Activated CD8-positive, alpha-beta T cell treated with anti-CD3 and anti-CD28 coated beads for 36 hours (primary cell): ENCODE data around the gene H2AZ2. TPM values are rescaled to one million over a fixed set of nuclear protein-coding genes. Genes with fewer than 3 reads are reported as not detected.

Experiments
- ATAC-seq: fragments of 200-7000 bp; cut with Tn5 transposase; one replicate; pipeline ENCODE4 v1.10.0; 2021; ENCODE audit warnings: mild to moderate bottlenecking, moderate library complexity
- CTCF ChIA-PET: fragments of 350-600 bp; sonication (Branson Sonifier 250); formaldehyde crosslinking; loops from one replicate; lab custom pipeline; 2021; ENCODE audit warnings: antibody characterized with exemption; lab: Charles Lee
- POLR2A ChIA-PET: fragments of 350-600 bp; sonication (Branson Sonifier 250); formaldehyde crosslinking; loops from one replicate; lab custom pipeline; 2021; ENCODE audit warnings: antibody characterized with exemption; lab: Charles Lee
- DNase-seq: peaks from one replicate; pipeline ENCODE4 v3.0.0-alpha.2; 2020
- H3K27ac Mint-ChIP-seq: one replicate; pipeline ENCODE4 v1.8.0; 2021; ENCODE audit warnings: mild to moderate bottlenecking, mixed read lengths
- H3K27me3 Mint-ChIP-seq: one replicate; pipeline ENCODE4 v1.8.0; 2021; ENCODE audit warnings: mixed read lengths
- H3K36me3 Mint-ChIP-seq: one replicate; pipeline ENCODE4 v1.8.0; 2021; ENCODE audit warnings: low read depth, mixed read lengths
- H3K4me1 Mint-ChIP-seq: one replicate; pipeline ENCODE4 v1.8.0; 2021; ENCODE audit warnings: low read depth, mixed read lengths
- H3K4me3 Mint-ChIP-seq: one replicate; pipeline ENCODE4 v1.8.0; 2021; ENCODE audit warnings: mild to moderate bottlenecking, moderate library complexity, mixed read lengths
- H3K9me3 Mint-ChIP-seq: one replicate; pipeline ENCODE4 v1.8.0; 2021; ENCODE audit warnings: mixed read lengths
- intact Hi-C: fragments of 100-400 bp; cut with micrococcal nuclease; formaldehyde crosslinking; loops from one replicate; pipeline ENCODE4 v1.10.0; 2022
- total RNA-seq, 2 experiments: library from RNA; stranded (reverse); gene quantifications; one replicate each; pipeline ENCODE4 v1.2.3, GENCODE V29; 2021
- TF ChIP-seq, protein P1 (sequence below): fragments of 200-600 bp; IDR thresholded peaks from one replicate; pipeline ENCODE4 v1.8.0; 2022; ENCODE audit warnings: antibody characterized with exemption, mild to moderate bottlenecking

The H2AZ2 gene
- total RNA-seq, 2 experiments from 2014 or later = 242 to 271 TPM

DNA sequence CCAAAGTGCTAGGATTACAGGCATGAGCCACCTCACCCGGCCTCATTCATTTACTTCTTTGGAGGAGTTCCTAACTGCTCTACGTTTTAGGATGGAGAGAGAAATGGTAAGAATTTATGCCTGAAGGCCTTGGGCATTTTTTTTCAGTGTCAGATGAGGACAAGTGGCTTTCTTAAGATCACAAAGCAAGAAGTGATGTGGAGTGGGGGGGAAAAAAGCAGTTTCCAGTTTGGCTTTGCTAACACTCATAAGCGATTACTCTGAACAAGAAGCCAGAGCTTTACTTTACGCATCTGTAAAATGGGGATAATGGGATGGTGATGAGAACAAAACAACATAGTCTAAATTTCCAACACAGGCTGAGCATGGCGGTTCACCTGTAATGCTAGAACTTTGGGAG, 54.0 kb downstream of the H2AZ2 start:
- POLR2A ChIA-PET = interaction anchor here (1.1 to 1.6 kb wide), 2 partner anchors 45 to 303 kb away, joined by 3 to 4 read pairs; no protein-coding TSS in a partner anchor
- Mint-ChIP-seq H3K9me3 (no peaks in the 10 kb centered on the region), H3K27ac (no peak overlapping the region), H3K4me1 (peaks cover 6% of the 10 kb centered on the region), H3K4me3 (no peak overlapping the region), H3K27me3 (no peaks in the 10 kb centered on the region), H3K36me3 (peaks cover 23% of the 10 kb centered on the region)
- CTCF ChIA-PET = no interaction called here
- ATAC-seq (no peak), DNase-seq (no peak)
- intact Hi-C loops = no loop called here
- TF ChIP-seq, protein P1, sequence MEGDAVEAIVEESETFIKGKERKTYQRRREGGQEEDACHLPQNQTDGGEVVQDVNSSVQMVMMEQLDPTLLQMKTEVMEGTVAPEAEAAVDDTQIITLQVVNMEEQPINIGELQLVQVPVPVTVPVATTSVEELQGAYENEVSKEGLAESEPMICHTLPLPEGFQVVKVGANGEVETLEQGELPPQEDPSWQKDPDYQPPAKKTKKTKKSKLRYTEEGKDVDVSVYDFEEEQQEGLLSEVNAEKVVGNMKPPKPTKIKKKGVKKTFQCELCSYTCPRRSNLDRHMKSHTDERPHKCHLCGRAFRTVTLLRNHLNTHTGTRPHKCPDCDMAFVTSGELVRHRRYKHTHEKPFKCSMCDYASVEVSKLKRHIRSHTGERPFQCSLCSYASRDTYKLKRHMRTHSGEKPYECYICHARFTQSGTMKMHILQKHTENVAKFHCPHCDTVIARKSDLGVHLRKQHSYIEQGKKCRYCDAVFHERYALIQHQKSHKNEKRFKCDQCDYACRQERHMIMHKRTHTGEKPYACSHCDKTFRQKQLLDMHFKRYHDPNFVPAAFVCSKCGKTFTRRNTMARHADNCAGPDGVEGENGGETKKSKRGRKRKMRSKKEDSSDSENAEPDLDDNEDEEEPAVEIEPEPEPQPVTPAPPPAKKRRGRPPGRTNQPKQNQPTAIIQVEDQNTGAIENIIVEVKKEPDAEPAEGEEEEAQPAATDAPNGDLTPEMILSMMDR = no peak

GRCh38 chr7:44791278-44792219, 56.3 kb downstream of the H2AZ2 start:
- no peaks in the 10 kb centered on the region for H3K9me3 Mint-ChIP-seq
- peaks cover 2% of the 10 kb centered on the region for H3K36me3 Mint-ChIP-seq
- intact Hi-C loops = no loop called here
- H3K4me1 Mint-ChIP-seq = peaks cover 1% of the 10 kb centered on the region
- DNase-seq (no peak), ATAC-seq (no peak)
- POLR2A ChIA-PET = interaction anchor here (0.5 to 1.9 kb wide), 6 partner anchors 10 to 148 kb away, joined by 3 to 6 read pairs (median 3); no protein-coding TSS in a partner anchor
- H3K27ac Mint-ChIP-seq = no peak overlapping the region
- CTCF ChIA-PET = interaction anchor here (0.9 kb wide), 2 partner anchors 86 to 226 kb away, joined by 3 to 4 read pairs; no protein-coding TSS in a partner anchor
- no peak overlapping the region for H3K4me3 Mint-ChIP-seq
- TF ChIP-seq, protein P1 = no peak
- no peaks in the 10 kb centered on the region for H3K27me3 Mint-ChIP-seq

DNA sequence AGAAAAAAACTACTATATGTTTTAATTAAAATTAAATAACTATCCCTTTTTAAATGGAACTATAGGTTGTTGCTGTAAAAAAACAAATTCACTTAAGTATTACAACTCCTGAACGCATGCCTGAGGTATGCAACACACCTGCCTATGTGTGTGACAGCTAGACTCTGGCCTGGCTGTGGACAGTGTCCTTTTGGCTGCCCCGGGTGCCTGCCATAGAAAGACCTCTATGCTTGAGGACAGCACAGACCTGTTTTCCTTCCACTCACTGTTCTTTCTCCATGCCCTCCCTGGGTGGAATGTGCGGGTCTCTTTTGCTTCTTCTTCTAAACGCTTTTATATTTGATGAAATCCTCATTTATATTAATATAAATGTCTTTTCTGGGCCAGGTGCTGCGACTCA, 57.9 kb downstream of the H2AZ2 start:
- TF ChIP-seq, protein P1 = no peak
- Mint-ChIP-seq H3K4me1 (no peaks in the 10 kb centered on the region), H3K27ac (no peak overlapping the region), H3K36me3 (no peaks in the 10 kb centered on the region), H3K9me3 (no peaks in the 10 kb centered on the region), H3K27me3 (no peaks in the 10 kb centered on the region), H3K4me3 (no peak overlapping the region)
- POLR2A ChIA-PET = interaction anchor here (0.5 kb wide), 1 partner anchor 28 kb away, joined by 3 read pairs; no protein-coding TSS in a partner anchor
- intact Hi-C loops = no loop called here
- DNase-seq (no peak), ATAC-seq (no peak)
- CTCF ChIA-PET = interaction anchor here (0.8 kb wide), 1 partner anchor 16 kb away, joined by 3 read pairs; no protein-coding TSS in a partner anchor

GRCh38 chr7:44787762-44788161, 60.1 kb downstream of the H2AZ2 start:
- ChIA-PET CTCF (no interaction called here), POLR2A (interaction anchor here (0.6 kb wide), 1 partner anchor 15 kb away, joined by 3 read pairs; no protein-coding TSS in a partner anchor)
- Mint-ChIP-seq H3K27me3 (no peaks in the 10 kb centered on the region), H3K36me3 (no peaks in the 10 kb centered on the region), H3K4me3 (no peak overlapping the region), H3K4me1 (no peaks in the 10 kb centered on the region), H3K27ac (no peak overlapping the region), H3K9me3 (peaks cover 6% of the 10 kb centered on the region)
- ATAC-seq (no peak), DNase-seq (no peak)
- TF ChIP-seq, protein P1 = no peak
- intact Hi-C loops = no loop called here
